OCI-M2 (cell line): ENCODE results near the gene SV2A.
"Not testable (repeated sequence)": the region's sequence is repeated elsewhere in the genome, so short reads cannot be mapped to it uniquely, and the experiment has no call there.

Experiments used
- DNase-seq: peaks from one replicate; lab custom pipeline; 2025; ENCODE audit not compliant: unreplicated experiment; lab: John Stamatoyannopoulos, UW

SV2A gene

GRCh38 chr1:149917571-149918144 is at the start of gene SV2A:
Gene SV2A, minus strand, starts transcription at chr1:149917844. Its CDS starts 4,004 bp downstream, at chr1:149913840.
- no peak for DNase-seq

GRCh38 chr1:149967041-149967440 is 49.4 kb upstream of the SV2A start:
- DNase-seq, result no peak

- DNase-seq, result no peak
Observed at GRCh38 chr1:149966405-149966804, 48.8 kb upstream of the SV2A start.

- DNase-seq, result no peak
Observed at GRCh38 chr1:149965440-149965839, 47.8 kb upstream of the SV2A start.

GRCh38 chr1:149963358-149963757 is 45.7 kb upstream of the SV2A start:
- DNase-seq, result no peak

GRCh38 chr1:149962736-149963135 is 45.1 kb upstream of the SV2A start:
- no peak for DNase-seq

GRCh38 chr1:149962039-149962647 is 44.5 kb upstream of the SV2A start:
- DNase-seq, result no peak

- DNase-seq, result not testable (repeated sequence)
Observed at GRCh38 chr1:149957548-149957947, 39.9 kb upstream of the SV2A start.

- no peak for DNase-seq
Observed at GRCh38 chr1:149949911-149950310, 32.3 kb upstream of the SV2A start.

- no peak for DNase-seq
Observed at GRCh38 chr1:149945206-149945605, 27.6 kb upstream of the SV2A start.

- no peak for DNase-seq
Observed at GRCh38 chr1:149942885-149943284, 25.2 kb upstream of the SV2A start.

GRCh38 chr1:149942207-149942606 is 24.6 kb upstream of the SV2A start:
- DNase-seq, result no peak

GRCh38 chr1:149940427-149940826 is 22.8 kb upstream of the SV2A start:
- DNase-seq, result no peak

GRCh38 chr1:149938668-149939003 is 21.0 kb upstream of the SV2A start:
- DNase-seq, result not testable (repeated sequence)

- DNase-seq, result no peak
Observed at GRCh38 chr1:149937759-149938158, 20.1 kb upstream of the SV2A start.

- no peak for DNase-seq
Observed at GRCh38 chr1:149936992-149937705, 19.5 kb upstream of the SV2A start.

- DNase-seq, result no peak
Observed at GRCh38 chr1:149936170-149936991, 18.7 kb upstream of the SV2A start, which contains the start of gene MTMR11. Gene MTMR11, minus strand, starts transcription at chr1:149936879. Its CDS starts 232 bp downstream, at chr1:149936647.

- DNase-seq, result no peak
Observed at GRCh38 chr1:149934356-149934755, 16.7 kb upstream of the SV2A start.

GRCh38 chr1:149933208-149933607 is 15.6 kb upstream of the SV2A start:
- DNase-seq, result no peak

GRCh38 chr1:149932474-149932873 is 14.8 kb upstream of the SV2A start:
- no peak for DNase-seq

GRCh38 chr1:149931212-149931790 is 13.7 kb upstream of the SV2A start:
- DNase-seq, result no peak
